RWPE2 (cell line): ENCODE results near the gene KLF11.
"Not testable (repeated sequence)": the region's sequence is repeated elsewhere in the genome, so short reads cannot be mapped to it uniquely, and the experiment has no call there.

Source experiments
- ATAC-seq: fragments of 200-7000 bp; cut with Tn5 transposase; 3 replicates; pipeline ENCODE4 v1.9.1; 2021; ENCODE audit warnings: low read depth
- DNase-seq: peaks from one replicate; pipeline ENCODE4 v3.0.0-alpha.2; 2020; ENCODE audit warnings: low spot score
- H3K27ac ChIP-seq: fragments of 450-650 bp; 2 replicates; pipeline ENCODE4 v1.5.1; 2017; ENCODE audit warnings: mild to moderate bottlenecking; ENCODE audit not compliant: poor library complexity, severe bottlenecking
- H3K27me3 ChIP-seq: fragments of 250-450 bp; sonication (Bioruptor Pico); 2 replicates; pipeline ENCODE4 v1.5.1; 2021; ENCODE audit warnings: mild to moderate bottlenecking, moderate library complexity; ENCODE audit not compliant: insufficient read depth, poor library complexity, severe bottlenecking
- H3K36me3 ChIP-seq: fragments of 250-450 bp; sonication (Bioruptor Pico); 2 replicates; pipeline ENCODE4 v1.5.1; 2020; ENCODE audit warnings: low read depth, mild to moderate bottlenecking, moderate library complexity
- H3K4me1 ChIP-seq: fragments of 250-450 bp; sonication (Bioruptor Pico); 2 replicates; pipeline ENCODE4 v1.5.1; 2021; ENCODE audit warnings: mild to moderate bottlenecking, moderate library complexity; ENCODE audit not compliant: insufficient read depth, poor library complexity, severe bottlenecking
- H3K4me3 ChIP-seq: fragments of 250-450 bp; sonication (Bioruptor Pico); 2 replicates; pipeline ENCODE4 v1.5.1; 2021; ENCODE audit warnings: mild to moderate bottlenecking, moderate library complexity; ENCODE audit not compliant: severe bottlenecking
- H3K9me3 ChIP-seq: fragments of 250-450 bp; sonication (Bioruptor Pico); 2 replicates; pipeline ENCODE4 v1.5.1; 2021; ENCODE audit warnings: mild to moderate bottlenecking, moderate library complexity; ENCODE audit not compliant: severe bottlenecking
- CTCF ChIP-seq: fragments of 450-650 bp; IDR thresholded peaks from one replicate; pipeline ENCODE4 v1.5.1; 2017; ENCODE audit warnings: mild to moderate bottlenecking, moderate library complexity; ENCODE audit not compliant: poor library complexity, severe bottlenecking

KLF11 gene

GRCh38 chr2:10091182-10091888 lies 48.0 kb downstream of the KLF11 start:
- H3K36me3 ChIP-seq, result no peaks in the 10 kb centered on the region
- ATAC-seq (no peak), DNase-seq (no peak)
- TF ChIP-seq CTCF, result no peak
- no peak overlapping the region for H3K27ac ChIP-seq
- H3K4me3 ChIP-seq, result no peak overlapping the region
- no peaks in the 10 kb centered on the region for H3K27me3 ChIP-seq
- H3K4me1 ChIP-seq, result peaks cover 7% of the 10 kb centered on the region
- no peaks in the 10 kb centered on the region for H3K9me3 ChIP-seq

GRCh38 chr2:10091889-10092244 lies 48.5 kb downstream of the KLF11 start:
- not testable (repeated sequence) for H3K4me1 ChIP-seq, DNase-seq, H3K36me3 ChIP-seq, H3K27me3 ChIP-seq, H3K9me3 ChIP-seq, H3K4me3 ChIP-seq, ATAC-seq, H3K27ac ChIP-seq

- H3K4me3 ChIP-seq, result no peak overlapping the region
- DNase-seq, result no peak
Observed at GRCh38 chr2:10094271-10094814, 51.0 kb downstream of the KLF11 start.

GRCh38 chr2:10095175-10095574 lies 51.8 kb downstream of the KLF11 start:
- Histone ChIP-seq H3K4me1 (peaks cover 7% of the 10 kb centered on the region), H3K9me3 (no peaks in the 10 kb centered on the region), H3K27me3 (no peaks in the 10 kb centered on the region), H3K36me3 (no peaks in the 10 kb centered on the region), H3K27ac (no peak overlapping the region), H3K4me3 (no peak overlapping the region)
- no peak for TF ChIP-seq CTCF
- ATAC-seq (no peak), DNase-seq (no peak)

More at GRCh38 chr2:10094271-10094814, 51.0 kb downstream of the KLF11 start:
- no peak for TF ChIP-seq CTCF
- no peak overlapping the region for H3K27ac ChIP-seq
- H3K4me1 ChIP-seq, result peaks cover 7% of the 10 kb centered on the region
- no peak for ATAC-seq
- H3K9me3 ChIP-seq, result no peaks in the 10 kb centered on the region
- H3K36me3 ChIP-seq, result no peaks in the 10 kb centered on the region
- H3K27me3 ChIP-seq, result no peaks in the 10 kb centered on the region

- Histone ChIP-seq H3K4me3 (no peak overlapping the region), H3K36me3 (no peaks in the 10 kb centered on the region), H3K9me3 (no peaks in the 10 kb centered on the region), H3K27ac (no peak overlapping the region), H3K27me3 (no peaks in the 10 kb centered on the region), H3K4me1 (peaks cover 7% of the 10 kb centered on the region)
- DNase-seq, result no peak
- TF ChIP-seq CTCF, result no peak
- no peak for ATAC-seq
Observed at GRCh38 chr2:10096641-10097040, 53.3 kb downstream of the KLF11 start.
